ENCODE results near the gene PTTG2.

GRCh38 chr4:37953620-37954293, 6.4 kb upstream of the PTTG2 start:
- no peak for TF ChIP-seq CTCF (IDR thresholded peaks at IDR 0.05)
- TF ChIP-seq POLR2A (IDR thresholded peaks at IDR 0.05) = no peak

Measured in body of pancreas (tissue), 4 donors.